GM21529 (cell line): Measurements from ENCODE around the gene RTEL1.

ENCODE experiments used
- ATAC-seq: cut with Tn5 transposase; IDR thresholded peaks from one replicate; pipeline ENCODE4 v1.9.1; 2021; ENCODE audit not compliant: unreplicated experiment

The RTEL1 gene

GRCh38 chr20:63687419-63688178 is 29.5 kb downstream of the RTEL1 start:
- ATAC-seq, result no peak

GRCh38 chr20:63688228-63689045 is 30.3 kb downstream of the RTEL1 start:
- ATAC-seq, result no peak

DNA sequence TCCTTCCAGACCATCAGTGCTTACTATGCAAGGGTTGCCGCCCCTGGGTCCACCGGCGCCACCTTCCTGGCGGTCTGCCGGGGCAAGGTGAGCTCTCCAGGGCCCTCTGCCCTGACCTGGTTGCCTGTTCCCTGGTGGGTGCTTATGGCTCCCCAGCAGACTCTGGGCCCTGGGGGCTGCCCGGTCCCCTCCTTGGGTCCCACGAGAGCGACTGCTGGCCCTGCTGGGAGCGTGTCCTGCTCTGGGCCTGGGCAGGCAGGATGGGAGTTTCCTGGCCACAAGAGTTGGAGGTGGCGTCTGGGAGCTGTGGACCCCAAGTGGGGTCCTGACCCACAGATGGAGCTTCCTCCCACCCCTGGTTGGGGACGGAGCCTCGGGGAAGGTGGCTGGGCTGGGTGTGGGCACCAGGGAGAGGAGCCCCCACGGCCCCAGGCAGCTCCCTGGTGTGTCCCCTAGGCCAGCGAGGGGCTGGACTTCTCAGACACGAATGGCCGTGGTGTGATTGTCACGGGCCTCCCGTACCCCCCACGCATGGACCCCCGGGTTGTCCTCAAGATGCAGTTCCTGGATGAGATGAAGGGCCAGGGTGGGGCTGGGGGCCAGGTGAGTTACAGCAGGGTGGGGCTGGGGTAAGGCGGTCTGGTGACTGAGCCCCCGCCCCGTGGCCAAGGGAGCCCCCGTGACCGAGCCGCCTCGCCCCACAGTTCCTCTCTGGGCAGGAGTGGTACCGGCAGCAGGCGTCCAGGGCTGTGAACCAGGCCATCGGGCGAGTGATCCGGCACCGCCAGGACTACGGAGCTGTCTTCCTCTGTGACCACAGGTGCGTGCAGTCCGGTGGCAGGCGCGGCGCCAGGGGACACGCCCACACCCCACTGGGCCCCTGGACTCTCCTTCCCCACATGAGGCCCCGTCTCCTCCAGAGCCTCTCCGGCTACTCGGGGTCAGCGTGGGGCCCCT is 31.2 kb downstream of the RTEL1 start:
- no peak for ATAC-seq

DNA sequence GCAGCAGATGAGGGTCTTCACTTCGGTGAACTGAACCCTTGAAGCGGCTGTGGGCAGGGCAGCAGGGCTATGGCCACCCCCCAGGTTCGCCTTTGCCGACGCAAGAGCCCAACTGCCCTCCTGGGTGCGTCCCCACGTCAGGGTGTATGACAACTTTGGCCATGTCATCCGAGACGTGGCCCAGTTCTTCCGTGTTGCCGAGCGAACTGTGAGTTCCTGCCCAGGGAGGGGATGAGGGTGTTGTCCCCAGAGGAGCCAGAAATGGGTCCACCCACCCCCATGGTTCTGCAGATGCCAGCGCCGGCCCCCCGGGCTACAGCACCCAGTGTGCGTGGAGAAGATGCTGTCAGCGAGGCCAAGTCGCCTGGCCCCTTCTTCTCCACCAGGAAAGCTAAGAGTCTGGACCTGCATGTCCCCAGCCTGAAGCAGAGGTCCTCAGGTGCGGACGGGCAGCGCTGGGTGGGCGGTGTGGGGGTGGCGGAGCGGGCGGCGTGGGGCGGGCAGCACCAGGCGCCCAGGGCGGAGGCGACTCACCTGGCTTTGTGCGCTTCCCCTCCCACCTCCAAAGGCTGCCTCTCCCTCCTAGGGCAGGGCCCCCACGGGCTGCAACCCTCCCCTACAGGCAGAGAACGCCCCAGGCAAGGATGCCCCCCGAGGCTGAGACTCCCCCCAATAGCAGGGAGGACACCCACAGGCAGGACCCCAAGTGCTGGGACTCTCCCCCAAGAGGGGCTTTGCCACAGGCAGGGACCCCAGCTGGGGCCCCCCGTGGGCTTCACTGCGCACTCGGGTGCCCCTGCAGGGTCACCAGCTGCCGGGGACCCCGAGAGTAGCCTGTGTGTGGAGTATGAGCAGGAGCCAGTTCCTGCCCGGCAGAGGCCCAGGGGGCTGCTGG is 32.1 kb downstream of the RTEL1 start:
- no peak for ATAC-seq

DNA sequence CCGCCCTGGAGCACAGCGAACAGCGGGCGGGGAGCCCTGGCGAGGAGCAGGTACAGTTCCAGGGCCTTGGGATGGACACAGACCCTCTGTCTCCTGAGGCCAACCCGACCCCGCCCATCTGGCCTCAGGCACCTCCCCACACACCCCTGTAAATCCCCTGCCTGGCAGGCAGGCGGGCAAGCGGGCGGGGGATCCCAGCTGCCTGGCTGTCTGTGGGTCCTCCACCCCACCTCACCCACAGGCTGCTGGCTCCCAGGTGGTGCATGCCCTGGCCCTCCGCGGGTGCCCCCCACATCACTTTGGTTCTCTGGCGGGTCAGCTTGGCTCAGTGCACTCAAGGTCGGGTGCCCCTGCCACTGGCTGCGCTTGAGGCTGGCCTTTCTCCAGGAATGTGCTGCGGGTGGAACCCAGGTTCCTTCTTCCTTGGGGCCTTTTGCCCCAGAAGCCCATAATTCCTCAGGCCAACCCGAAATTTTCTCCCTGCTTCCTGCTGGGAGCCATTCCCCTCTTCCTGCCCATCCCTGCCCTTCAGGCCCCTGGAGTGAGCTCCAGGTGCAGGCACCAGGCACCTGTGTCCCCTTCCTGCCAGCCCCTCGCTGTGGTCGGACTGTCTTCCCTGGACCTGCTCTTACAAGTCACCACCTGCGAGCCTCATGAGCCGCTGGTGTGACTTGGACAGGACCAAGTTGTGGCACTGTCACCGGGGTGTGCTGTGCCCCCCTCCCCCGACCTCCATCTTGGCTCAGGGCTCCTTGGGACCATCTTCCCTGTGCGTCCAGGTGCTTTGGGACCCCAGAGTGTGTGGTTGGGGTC is 33.0 kb downstream of the RTEL1 start:
- no peak for ATAC-seq

DNA sequence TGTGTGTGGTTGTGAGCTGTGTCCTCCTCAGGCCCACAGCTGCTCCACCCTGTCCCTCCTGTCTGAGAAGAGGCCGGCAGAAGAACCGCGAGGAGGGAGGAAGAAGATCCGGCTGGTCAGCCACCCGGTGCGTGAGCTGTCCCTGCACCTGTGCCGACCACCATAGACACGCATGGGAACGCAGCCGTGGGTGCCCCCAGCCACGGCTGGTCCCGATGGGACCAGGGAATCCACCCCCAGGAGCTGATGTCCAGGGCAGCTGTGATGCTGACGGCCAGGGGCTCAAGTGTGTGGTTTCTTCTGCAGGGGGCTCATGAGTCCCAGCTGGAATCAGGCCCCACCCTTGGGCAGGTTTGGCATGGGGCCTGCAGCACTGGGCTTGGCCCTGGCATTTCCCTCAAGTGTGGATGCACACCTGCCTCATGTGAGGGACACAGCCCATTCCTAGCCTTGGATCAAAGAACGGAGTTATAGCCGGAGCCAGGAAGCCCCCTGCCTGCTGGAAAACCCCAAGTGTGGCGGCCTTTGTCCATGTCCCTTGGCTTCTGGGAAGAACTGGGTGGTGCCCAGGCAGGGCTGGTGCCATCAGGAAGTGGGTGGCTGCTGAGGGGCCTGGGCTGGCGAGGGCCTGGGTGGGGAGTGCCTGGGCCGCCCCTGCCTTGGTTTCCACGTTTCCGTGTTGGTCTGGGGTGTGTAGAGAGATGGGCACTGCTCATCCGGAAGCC is 33.8 kb downstream of the RTEL1 start:
- no peak for ATAC-seq

GRCh38 chr20:63692436-63693082 is 34.4 kb downstream of the RTEL1 start:
- no peak for ATAC-seq

GRCh38 chr20:63693083-63693732 is 35.1 kb downstream of the RTEL1 start:
- ATAC-seq, result no peak

DNA sequence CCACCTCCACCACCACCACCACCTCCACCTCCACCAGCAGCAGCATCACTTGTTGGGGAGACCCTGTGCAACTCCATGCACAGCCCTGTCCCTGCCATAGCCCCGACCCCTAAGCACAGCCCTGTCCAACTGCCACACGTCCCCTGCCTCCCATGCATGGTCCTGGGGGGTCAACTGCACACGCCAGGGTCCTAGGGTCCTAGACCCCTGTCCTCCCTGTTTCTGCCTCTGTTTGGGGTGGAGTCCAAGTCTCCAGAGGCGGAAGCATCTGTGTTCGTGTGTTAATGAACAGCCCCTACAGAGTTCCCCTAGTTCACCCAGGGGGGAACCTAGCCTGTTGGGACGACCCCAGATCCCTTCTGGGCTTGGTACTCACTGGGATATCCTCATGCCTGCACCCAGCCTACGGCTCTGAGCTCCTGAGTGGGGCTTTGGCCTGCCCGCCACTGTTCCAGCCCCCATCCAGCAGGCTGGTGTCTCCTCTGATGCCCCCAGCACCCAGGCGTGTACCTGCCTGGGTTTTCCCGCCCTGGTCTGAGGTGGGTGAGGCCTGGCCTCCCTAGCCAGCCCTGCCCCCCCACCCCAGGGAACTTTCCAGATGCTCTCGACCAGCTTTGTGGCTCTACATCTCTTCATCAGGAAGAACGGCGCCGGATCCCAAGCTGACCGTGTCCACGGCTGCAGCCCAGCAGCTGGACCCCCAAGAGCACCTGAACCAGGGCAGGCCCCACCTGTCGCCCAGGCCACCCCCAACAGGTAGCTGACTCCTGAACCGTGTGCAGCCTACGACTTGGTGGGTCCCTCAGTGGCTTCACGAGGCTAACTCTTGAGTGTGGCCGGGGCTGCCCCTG is 35.8 kb downstream of the RTEL1 start:
- no peak for ATAC-seq

DNA sequence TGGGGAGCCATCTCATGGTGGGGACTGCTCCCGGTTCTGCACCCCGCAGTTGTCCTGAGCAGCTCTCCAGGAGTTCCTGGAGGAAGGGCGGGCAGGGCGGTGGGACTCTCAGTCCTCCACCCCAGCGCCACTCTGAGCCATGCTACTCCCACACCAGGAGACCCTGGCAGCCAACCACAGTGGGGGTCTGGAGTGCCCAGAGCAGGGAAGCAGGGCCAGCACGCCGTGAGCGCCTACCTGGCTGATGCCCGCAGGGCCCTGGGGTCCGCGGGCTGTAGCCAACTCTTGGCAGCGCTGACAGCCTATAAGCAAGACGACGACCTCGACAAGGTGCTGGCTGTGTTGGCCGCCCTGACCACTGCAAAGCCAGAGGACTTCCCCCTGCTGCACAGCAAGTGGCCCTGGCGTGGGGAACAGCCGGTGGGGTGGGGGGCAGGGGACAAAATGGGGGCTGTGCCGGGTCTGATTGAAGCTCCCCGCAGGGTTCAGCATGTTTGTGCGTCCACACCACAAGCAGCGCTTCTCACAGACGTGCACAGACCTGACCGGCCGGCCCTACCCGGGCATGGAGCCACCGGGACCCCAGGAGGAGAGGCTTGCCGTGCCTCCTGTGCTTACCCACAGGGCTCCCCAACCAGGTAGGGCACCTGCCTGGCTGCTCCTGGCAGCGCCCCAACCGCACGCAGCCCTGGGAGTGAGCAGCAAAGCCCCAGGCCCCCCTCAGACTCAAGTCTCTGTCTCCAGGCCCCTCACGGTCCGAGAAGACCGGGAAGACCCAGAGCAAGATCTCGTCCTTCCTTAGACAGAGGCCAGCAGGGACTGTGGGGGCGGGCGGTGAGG is 36.7 kb downstream of the RTEL1 start:
- no peak for ATAC-seq

- ATAC-seq, result no peak
Measured at GRCh38 chr20:63695424-63696305, 37.6 kb downstream of the RTEL1 start.

DNA sequence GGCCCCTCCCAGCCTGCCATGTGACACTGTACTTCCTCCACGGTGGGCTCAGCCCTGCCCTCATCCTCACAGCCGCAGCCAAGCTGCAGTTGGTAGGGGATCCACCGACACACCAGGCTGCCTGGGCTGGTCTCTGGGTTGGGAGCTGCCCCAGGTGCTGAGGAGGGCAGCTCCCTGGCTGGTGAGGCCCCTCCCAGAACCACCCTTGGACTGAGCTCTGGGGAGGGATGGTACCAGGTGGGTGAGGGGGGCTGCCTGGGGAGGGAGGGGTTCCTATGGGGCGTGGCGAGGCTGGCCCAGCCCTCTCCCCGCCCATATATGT is 38.2 kb downstream of the RTEL1 start:
- ATAC-seq, result no peak

GRCh38 chr20:63696628-63697356 is 38.7 kb downstream of the RTEL1 start, which contains the start of gene TNFRSF6B:
TNFRSF6B (plus strand) TSS chr20:63696652; CDS start chr20:63696768, 116 bp downstream.
- no peak for ATAC-seq

- no peak for ATAC-seq
Measured at GRCh38 chr20:63697357-63697867, 39.3 kb downstream of the RTEL1 start.
